GM12878 (cell line): ENCODE measurements around the gene WHRN. TPM values are rescaled to one million over a fixed set of nuclear protein-coding genes. Genes with fewer than 3 reads are reported as not detected.

Experiments
- ATAC-seq: fragments of 200-7000 bp; cut with Tn5 transposase; 3 replicates; pipeline ENCODE4 v1.9.1; 2020; ENCODE audit warnings: mild to moderate bottlenecking, moderate library complexity
- BruUV-seq: library from RNA; stranded (reverse); fragments of 400-500 nt; replicated peaks from 2 replicates; lab custom pipeline; 2021; lab: Mats Ljungman, UMichigan
- CTCF ChIA-PET: fragments of 300-600 bp; sonication (Branson Sonifier 250); formaldehyde crosslinking; extraction: SDS; loops from one replicate; lab custom pipeline; 2021; ENCODE audit warnings: inconsistent platforms; lab: Yijun Ruan, JAX
- POLR2A ChIA-PET: fragments of 350-600 bp; formaldehyde crosslinking; extraction: SDS; loops from one replicate; lab custom pipeline; 2021; ENCODE audit warnings: inconsistent platforms; lab: Charles Lee
- RAD21 ChIA-PET: fragments of 300-600 bp; sonication (Branson Sonifier 250); formaldehyde crosslinking; loops from one replicate; lab custom pipeline; 2023; ENCODE audit warnings: antibody characterized with exemption; ENCODE audit not compliant: unreplicated experiment; lab: Charles Lee
- SMC1A ChIA-PET: fragments of 300-600 bp; sonication (Branson Sonifier 250); formaldehyde crosslinking; loops from one replicate; lab custom pipeline; 2023; ENCODE audit not compliant: unreplicated experiment, uncharacterized antibody; lab: Charles Lee
- DNase-seq: peaks from one replicate; pipeline ENCODE4 v3.0.0-alpha.2; 2011; ENCODE audit warnings: low read depth, low spot score
- FAIRE-seq: peaks from 3 replicates; lab custom pipeline; 2011; peaks lifted over from hg19 to GRCh38; lab: Jason Lieb, UNC
- H2AFZ ChIP-seq: 2 replicates; pipeline ENCODE4 v1.6.0; 2011; ENCODE audit warnings: low read depth, low read length, control low read depth; ENCODE audit not compliant: control insufficient read depth
- H3K27ac ChIP-seq: 2 replicates; pipeline ENCODE4 v1.5.1; 2011; ENCODE audit warnings: control low read depth; ENCODE audit not compliant: control insufficient read depth, insufficient read depth
- H3K27me3 ChIP-seq, 2 experiments: replicated peaks in 1 of 2; 2 replicates each; pipeline versions ENCODE4 v1.6.0 to v1.6.1; 2011; ENCODE audit warnings: low read length in 1 of 2; ENCODE audit not compliant: control insufficient read depth in 2 of 2, insufficient read depth in 2 of 2
- H3K36me3 ChIP-seq, 2 experiments: 2 replicates each; pipeline ENCODE4 v1.5.1; 2011; ENCODE audit warnings: low read length in 1 of 2; ENCODE audit not compliant: control insufficient read depth in 2 of 2, insufficient read depth in 2 of 2
- H3K4me1 ChIP-seq: 2 replicates; pipeline ENCODE4 v1.6.1; 2011; ENCODE audit warnings: mild to moderate bottlenecking, low read length, moderate library complexity, mixed read lengths; ENCODE audit not compliant: control insufficient read depth, insufficient read depth
- H3K4me2 ChIP-seq: 2 replicates; pipeline ENCODE4 v1.6.0; 2011; ENCODE audit warnings: control low read depth; ENCODE audit not compliant: control insufficient read depth, insufficient read depth
- H3K4me3 ChIP-seq: fragments of 200-600 bp; sonication (generic); 2 replicates; pipeline ENCODE4 v1.5.1; 2016
- H3K79me2 ChIP-seq: 2 replicates; pipeline ENCODE4 v1.6.0; 2011; ENCODE audit warnings: low read length; ENCODE audit not compliant: control insufficient read depth, insufficient read depth
- H3K9ac ChIP-seq: 2 replicates; pipeline ENCODE4 v1.8.0; 2011; ENCODE audit warnings: low read length, control low read depth, mixed read lengths; ENCODE audit not compliant: control insufficient read depth, insufficient read depth
- H3K9me3 ChIP-seq: replicated peaks from 3 replicates; pipeline ENCODE4 v1.5.1; 2011; ENCODE audit warnings: mild to moderate bottlenecking, low read length; ENCODE audit not compliant: control insufficient read depth, insufficient read depth
- H4K20me1 ChIP-seq: 2 replicates; pipeline ENCODE4 v1.6.0; 2011; ENCODE audit not compliant: control insufficient read depth, insufficient read depth
- BACH1 ChIP-seq: fragments of 450-650 bp; IDR thresholded peaks from 2 replicates; pipeline ENCODE4 v1.6.1; 2017; ENCODE audit warnings: mild to moderate bottlenecking, borderline replicate concordance
- CBX3 ChIP-seq: fragments of 200-600 bp; sonication (generic); IDR thresholded peaks from 2 replicates; pipeline ENCODE4 v1.6.1; 2016; ENCODE audit warnings: low read depth, borderline replicate concordance
- CHD2 ChIP-seq: IDR thresholded peaks from 2 replicates; pipeline ENCODE4 v1.6.1; 2011; ENCODE audit warnings: low read depth, low read length, improper control_type of control experiment, borderline replicate concordance
- HDAC6 ChIP-seq: fragments of 200-600 bp; sonication (generic); IDR thresholded peaks from one replicate; pipeline ENCODE4 v1.8.0; 2017; ENCODE audit warnings: antibody characterized with exemption; ENCODE audit not compliant: unreplicated experiment
- JUNB ChIP-seq: IDR thresholded peaks from 2 replicates; pipeline ENCODE4 v1.6.1; 2016; ENCODE audit warnings: antibody characterized with exemption, mild to moderate bottlenecking
- MYB ChIP-seq: fragments of 150-350 bp; IDR thresholded peaks from 2 replicates; pipeline ENCODE4 v1.6.1; 2014; ENCODE audit warnings: mild to moderate bottlenecking, low read depth, low read length, borderline replicate concordance
- NR2C1 ChIP-seq: fragments of 450-650 bp; IDR thresholded peaks from 2 replicates; pipeline ENCODE4 v1.6.1; 2017; ENCODE audit warnings: antibody characterized with exemption, mild to moderate bottlenecking, moderate library complexity
- PAX8 ChIP-seq: fragments of 450-650 bp; IDR thresholded peaks from 2 replicates; pipeline ENCODE4 v1.6.1; 2017; ENCODE audit warnings: mild to moderate bottlenecking, moderate library complexity
- SMAD5 ChIP-seq: IDR thresholded peaks from 2 replicates; pipeline ENCODE4 v1.6.1; 2016; ENCODE audit warnings: antibody characterized with exemption, low read depth
- SRF ChIP-seq, 2 experiments: IDR thresholded peaks; 2 replicates each; pipeline ENCODE4 v1.6.1; 2011; ENCODE audit warnings: low read depth in 2 of 2, low read length in 2 of 2, mild to moderate bottlenecking in 1 of 2, moderate library complexity in 1 of 2
- TARDBP ChIP-seq: IDR thresholded peaks from 2 replicates; pipeline ENCODE4 v1.6.1; 2016; ENCODE audit warnings: borderline replicate concordance
- TCF7 ChIP-seq: IDR thresholded peaks from 2 replicates; pipeline ENCODE4 v1.6.1; 2014; ENCODE audit warnings: antibody characterized with exemption, borderline replicate concordance
- ZNF274 ChIP-seq: IDR thresholded peaks from one replicate; pipeline ENCODE4 v1.8.0; 2011; ENCODE audit not compliant: insufficient read length, insufficient read depth
- WGBS: methylation state at CpG from one replicate; pipeline ENCODE4 v1.1.6; 2016; ENCODE audit warnings: low lambda C conversion rate; ENCODE audit not compliant: insufficient replicate concordance, insufficient coverage; ENCODE audit errors: missing lambda C conversion rate; 5-methylcytosine and 5-hydroxymethylcytosine counted together
- in situ Hi-C: fragments of 300-500 bp; cut with MboI; formaldehyde crosslinking; loops from 9 replicates; pipeline ENCODE4 v1.14.3; 2018; ENCODE audit warnings: mixed read lengths
- intact Hi-C: fragments of 100-400 bp; cut with micrococcal nuclease; formaldehyde crosslinking; loops from one replicate; pipeline ENCODE4 v1.14.2; 2022; ENCODE audit not compliant: unreplicated experiment
- polyA plus RNA-seq, 11 experiments: library from polyadenylated mRNA; depleted of rRNA in 4 of 11; unstranded in 6 of 11; stranded (reverse) in 5 of 11; fragments of >200 nt; fragmentation: Nextera tagmentation in 4 of 11; fragmentation: Illumina TruSeq in 1 of 11; extraction: Ambion mirVana in 4 of 11; extraction: Trizol in 1 of 11; gene quantifications; 1 replicate in 1 of 11; 2 replicates in 10 of 11; pipeline versions ENCODE4 v1.2.1 to v1.2.3, GENCODE V29; 2011 to 2016; ENCODE audit warnings: inconsistent platforms in 2 of 11, missing spikeins in 2 of 11, low read depth in 1 of 11
- total RNA-seq, 4 experiments: library from RNA; depleted of rRNA in 3 of 4; stranded (reverse); fragments of >200 nt in 3 of 4; fragmentation: Illumina TruSeq in 1 of 4; extraction: Trizol in 1 of 4; gene quantifications; 2 replicates each; pipeline versions ENCODE4 v1.2.1 to v1.2.3, GENCODE V29; 2013 to 2021
- TF ChIP-seq, protein P1 (sequence below): fragments of 450-650 bp; IDR thresholded peaks from 2 replicates; pipeline ENCODE4 v1.6.1; 2016; ENCODE audit warnings: mild to moderate bottlenecking, moderate library complexity, borderline replicate concordance

Gene WHRN
- total and polyA plus RNA-seq, 10 of the 15 experiments (the other 5 are each of a cell fraction or from before 2014, with no cell fraction given): 0.04 to 18.2 (median 0.68) TPM; not detected in 1

GRCh38 chr9:114411452-114411851 is 93.8 kb downstream of the WHRN start:
- ATAC-seq: no peak
- Histone ChIP-seq H3K4me2 (no peak overlapping the region), H3K27me3 (no peaks in the 10 kb centered on the region; a peak in 1 of 4 replicates), H3K4me3 (no peak overlapping the region), H3K27ac (no peak overlapping the region), H4K20me1 (no peaks in the 10 kb centered on the region), H3K36me3 (no peaks in the 10 kb centered on the region), H3K4me1 (peaks cover 4% of the 10 kb centered on the region; the same call in 1 of the 2 replicates), H3K9ac (no peak overlapping the region), H3K9me3 (no peaks in the 10 kb centered on the region)
- DNase-seq: no peak
- SMC1A ChIA-PET: no interaction called here
- WGBS: 41% methylated on average over 6 of the region's 6 CpGs
- CTCF ChIA-PET: interaction anchor here (1.1 kb wide), 1 partner anchor 20 kb away, joined by 3 read pairs; no protein-coding TSS in a partner anchor
- intact Hi-C loops: no loop called here
- no peak for FAIRE-seq
- RAD21 ChIA-PET: no interaction called here
- no TSS peak for BruUV-seq
- POLR2A ChIA-PET: no interaction called here
- TF ChIP-seq HDAC6 (no peak), PAX8 (no peak), BACH1 (no peak), SRF (IDR thresholded peaks at IDR 0.05; ENCODE audit: low read depth in 2 of 2, low read length in 2 of 2) (no peak), ZNF274 (no peak), NR2C1 (no peak), TARDBP (no peak), CHD2 (no peak), CBX3 (no peak), JUNB (no peak), TCF7 (no peak), SMAD5 (no peak), MYB (no peak)
- TF ChIP-seq, protein P1, sequence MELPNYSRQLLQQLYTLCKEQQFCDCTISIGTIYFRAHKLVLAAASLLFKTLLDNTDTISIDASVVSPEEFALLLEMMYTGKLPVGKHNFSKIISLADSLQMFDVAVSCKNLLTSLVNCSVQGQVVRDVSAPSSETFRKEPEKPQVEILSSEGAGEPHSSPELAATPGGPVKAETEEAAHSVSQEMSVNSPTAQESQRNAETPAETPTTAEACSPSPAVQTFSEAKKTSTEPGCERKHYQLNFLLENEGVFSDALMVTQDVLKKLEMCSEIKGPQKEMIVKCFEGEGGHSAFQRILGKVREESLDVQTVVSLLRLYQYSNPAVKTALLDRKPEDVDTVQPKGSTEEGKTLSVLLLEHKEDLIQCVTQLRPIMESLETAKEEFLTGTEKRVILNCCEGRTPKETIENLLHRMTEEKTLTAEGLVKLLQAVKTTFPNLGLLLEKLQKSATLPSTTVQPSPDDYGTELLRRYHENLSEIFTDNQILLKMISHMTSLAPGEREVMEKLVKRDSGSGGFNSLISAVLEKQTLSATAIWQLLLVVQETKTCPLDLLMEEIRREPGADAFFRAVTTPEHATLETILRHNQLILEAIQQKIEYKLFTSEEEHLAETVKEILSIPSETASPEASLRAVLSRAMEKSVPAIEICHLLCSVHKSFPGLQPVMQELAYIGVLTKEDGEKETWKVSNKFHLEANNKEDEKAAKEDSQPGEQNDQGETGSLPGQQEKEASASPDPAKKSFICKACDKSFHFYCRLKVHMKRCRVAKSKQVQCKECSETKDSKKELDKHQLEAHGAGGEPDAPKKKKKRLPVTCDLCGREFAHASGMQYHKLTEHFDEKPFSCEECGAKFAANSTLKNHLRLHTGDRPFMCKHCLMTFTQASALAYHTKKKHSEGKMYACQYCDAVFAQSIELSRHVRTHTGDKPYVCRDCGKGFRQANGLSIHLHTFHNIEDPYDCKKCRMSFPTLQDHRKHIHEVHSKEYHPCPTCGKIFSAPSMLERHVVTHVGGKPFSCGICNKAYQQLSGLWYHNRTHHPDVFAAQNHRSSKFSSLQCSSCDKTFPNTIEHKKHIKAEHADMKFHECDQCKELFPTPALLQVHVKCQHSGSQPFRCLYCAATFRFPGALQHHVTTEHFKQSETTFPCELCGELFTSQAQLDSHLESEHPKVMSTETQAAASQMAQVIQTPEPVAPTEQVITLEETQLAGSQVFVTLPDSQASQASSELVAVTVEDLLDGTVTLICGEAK: no peak
- TF ChIP-seq, all 136 proteins: peak for 0
- in situ Hi-C loops: loop anchor here (10.0 kb wide), 1 partner anchor 1113 kb away; no protein-coding TSS in a partner anchor
- Histone ChIP-seq H3K79me2 (no peaks in the 10 kb centered on the region), H2AFZ (no peak overlapping the region)
